Stimulated activated naive CD4-positive, alpha-beta T cell treated with Interleukin-2 at 50 U/mL for 16 hours (primary cell): ENCODE measurements around the gene UCP1.
"Not testable (repeated sequence)": the region's sequence is repeated elsewhere in the genome, so short reads cannot be mapped to it uniquely, and the experiment has no call there.

ENCODE experiments used
- DNase-seq: peaks from one replicate; lab custom pipeline; 2025; lab: John Stamatoyannopoulos, UW

The UCP1 gene

GRCh38 chr4:140533951-140534480 lies 34.7 kb downstream of the UCP1 start:
- DNase-seq = no peak

GRCh38 chr4:140529434-140529833 lies 39.3 kb downstream of the UCP1 start:
- DNase-seq = no peak

- DNase-seq = peak; percentile 97
These were observed 44.7 kb downstream of the UCP1 start, which contains the start of gene ELMOD2 for GRCh38 chr4:140523857-140524742. Gene ELMOD2, plus strand, starts transcription at chr4:140524168. Its CDS starts 1,261 bp downstream, at chr4:140525429.

- no peak for DNase-seq
These were observed 45.3 kb downstream of the UCP1 start for GRCh38 chr4:140523370-140523856.

GRCh38 chr4:140515423-140515822 lies 53.3 kb downstream of the UCP1 start:
- no peak for DNase-seq

- DNase-seq = not testable (repeated sequence)
These were observed 55.0 kb downstream of the UCP1 start for GRCh38 chr4:140513765-140514164.
